HepG2 (cell line): ENCODE measurements around the gene MFNG. TPM values are rescaled to one million over a fixed set of nuclear protein-coding genes. Genes with fewer than 3 reads are reported as not detected.

ENCODE experiments used
- DNMT3B ChIP-seq: conservative IDR thresholded peaks from 2 replicates; pipeline ENCODE4 v1.6.1; 2016; ENCODE audit warnings: missing biosample characterization, control low read depth
- ETV5 ChIP-seq: IDR thresholded peaks from 2 replicates; pipeline ENCODE4 v1.6.1; 2018; ENCODE audit warnings: missing biosample characterization, missing genetic modification reagents, inconsistent platforms, borderline replicate concordance
- FOXO1 ChIP-seq: sonication (generic); formaldehyde crosslinking; IDR thresholded peaks from 2 replicates; pipeline ENCODE4 v1.4.0; 2020; ENCODE audit warnings: missing genetic modification reagents
- GFI1 ChIP-seq: sonication (generic); formaldehyde crosslinking; IDR thresholded peaks from 2 replicates; pipeline ENCODE4 v1.5.0; 2020; ENCODE audit warnings: missing genetic modification reagents, mild to moderate bottlenecking, borderline replicate concordance
- HOXA7 ChIP-seq: sonication (generic); formaldehyde crosslinking; IDR thresholded peaks from 2 replicates; pipeline ENCODE4 v1.8.1; 2022; ENCODE audit warnings: mild to moderate bottlenecking, missing genetic modification reagents, moderate library complexity
- MAFF ChIP-seq: IDR thresholded peaks from 2 replicates; pipeline ENCODE4 v1.6.1; 2011; ENCODE audit warnings: low read depth, low read length, improper control_type of control experiment
- NBN ChIP-seq: fragments of 450-650 bp; conservative IDR thresholded peaks from 2 replicates; pipeline ENCODE4 v1.6.1; 2017
- NCOA1 ChIP-seq: sonication (generic); formaldehyde crosslinking; IDR thresholded peaks from 2 replicates; pipeline ENCODE4 v1.9.0; 2021; ENCODE audit warnings: missing genetic modification reagents
- NR2F1 ChIP-seq, 2 experiments: fragments of 450-650 bp in 1 of 2; formaldehyde crosslinking in 1 of 2; IDR thresholded peaks; 2 replicates each; pipeline versions ENCODE4 v1.5.0 to v1.6.1; 2016 to 2020; ENCODE audit warnings: mild to moderate bottlenecking in 1 of 2, missing compliant biosample characterization in 1 of 2, missing genetic modification reagents in 1 of 2, moderate library complexity in 1 of 2
- PAF1 ChIP-seq: IDR thresholded peaks from 2 replicates; pipeline ENCODE4 v1.6.1; 2016; ENCODE audit warnings: missing genetic modification reagents, missing compliant biosample characterization
- RELA ChIP-seq: sonication (generic); formaldehyde crosslinking; IDR thresholded peaks from 2 replicates; pipeline ENCODE4 v1.4.0; 2020; ENCODE audit warnings: missing genetic modification reagents
- RFX5 ChIP-seq: IDR thresholded peaks from 2 replicates; pipeline ENCODE4 v1.6.1; 2011; ENCODE audit warnings: low read depth, low read length, improper control_type of control experiment
- SCMH1 ChIP-seq: sonication (generic); formaldehyde crosslinking; IDR thresholded peaks from 2 replicates; pipeline ENCODE4 v1.9.0; 2021; ENCODE audit warnings: missing genetic modification reagents, mild to moderate bottlenecking, borderline replicate concordance
- THYN1 ChIP-seq: sonication (generic); formaldehyde crosslinking; IDR thresholded peaks from 2 replicates; pipeline ENCODE4 v1.8.1; 2023; ENCODE audit warnings: low read depth, mild to moderate bottlenecking, moderate library complexity, missing genetic modification reagents, borderline replicate concordance
- TMF1 ChIP-seq: sonication (generic); formaldehyde crosslinking; IDR thresholded peaks from 2 replicates; pipeline ENCODE4 v1.8.1; 2022; ENCODE audit warnings: low read depth, missing genetic modification reagents
- ZBTB3 ChIP-seq: sonication (generic); formaldehyde crosslinking; IDR thresholded peaks from 2 replicates; pipeline ENCODE4 v1.4.0; 2020; ENCODE audit warnings: low read depth, mild to moderate bottlenecking, moderate library complexity, missing genetic modification reagents, borderline replicate concordance
- ZNF484 ChIP-seq: sonication (generic); formaldehyde crosslinking; IDR thresholded peaks from 2 replicates; pipeline ENCODE4 v1.5.1; 2020; ENCODE audit warnings: mild to moderate bottlenecking, low read depth, missing genetic modification reagents, borderline replicate concordance
- ZNF558 ChIP-seq: sonication (generic); formaldehyde crosslinking; IDR thresholded peaks from 2 replicates; pipeline ENCODE4 v1.9.0; 2022; ENCODE audit warnings: mild to moderate bottlenecking, missing genetic modification reagents, borderline replicate concordance
- ZNF674 ChIP-seq: sonication (generic); formaldehyde crosslinking; IDR thresholded peaks from 2 replicates; pipeline ENCODE4 v1.5.0; 2020; ENCODE audit warnings: low read depth, mild to moderate bottlenecking, missing genetic modification reagents
- ZNF7 ChIP-seq: IDR thresholded peaks from 2 replicates; pipeline ENCODE4 v1.6.1; 2016; ENCODE audit warnings: missing biosample characterization, missing genetic modification reagents
- ZNF75D ChIP-seq: sonication (generic); formaldehyde crosslinking; IDR thresholded peaks from 2 replicates; pipeline ENCODE4 v1.8.1; 2023; ENCODE audit warnings: missing genetic modification reagents, mild to moderate bottlenecking, borderline replicate concordance
- polyA plus RNA-seq, 8 experiments: library from polyadenylated mRNA; depleted of rRNA in 3 of 8; stranded (reverse) in 7 of 8; unstranded in 1 of 8; fragments of >200 nt; fragmentation: Illumina TruSeq in 4 of 8; extraction: Trizol in 4 of 8; gene quantifications; 2 replicates each; pipeline versions ENCODE4 v1.2.1 to v1.2.3, GENCODE V29; 2011 to 2016; ENCODE audit warnings: low read depth in 4 of 8, missing spikeins in 1 of 8, mixed read lengths in 1 of 8; ENCODE audit not compliant: insufficient read depth in 1 of 8
- total RNA-seq, 5 experiments: library from RNA; depleted of rRNA; stranded (reverse); fragments of >200 nt; fragmentation: Illumina TruSeq; extraction: Trizol; gene quantifications; 2 replicates each; pipeline ENCODE4 v1.2.3, GENCODE V29; 2016; ENCODE audit warnings: low read depth in 1 of 5
- TF ChIP-seq, protein P1 (sequence below): sonication (generic); formaldehyde crosslinking; conservative IDR thresholded peaks from 2 replicates; pipeline ENCODE4 v1.8.1; 2023; ENCODE audit warnings: missing genetic modification reagents
- TF ChIP-seq, protein P2 (sequence below): sonication (generic); formaldehyde crosslinking; IDR thresholded peaks from 2 replicates; pipeline ENCODE4 v1.5.0; 2020; ENCODE audit warnings: missing genetic modification reagents
- TF ChIP-seq, protein P3 (sequence below), 2 experiments: sonication (generic) in 1 of 2; formaldehyde crosslinking in 1 of 2; IDR thresholded peaks; 2 replicates each; pipeline versions ENCODE4 v1.4.0 to v1.6.1; 2016 to 2020; ENCODE audit warnings: borderline replicate concordance in 1 of 2, low read depth in 1 of 2, mild to moderate bottlenecking in 1 of 2, missing genetic modification reagents in 1 of 2

MFNG gene
- total and polyA plus RNA-seq, 2 of the 13 experiments (the other 11 are each of a cell fraction or from before 2014, with no cell fraction given) = 1.0 to 11.7 TPM

DNA sequence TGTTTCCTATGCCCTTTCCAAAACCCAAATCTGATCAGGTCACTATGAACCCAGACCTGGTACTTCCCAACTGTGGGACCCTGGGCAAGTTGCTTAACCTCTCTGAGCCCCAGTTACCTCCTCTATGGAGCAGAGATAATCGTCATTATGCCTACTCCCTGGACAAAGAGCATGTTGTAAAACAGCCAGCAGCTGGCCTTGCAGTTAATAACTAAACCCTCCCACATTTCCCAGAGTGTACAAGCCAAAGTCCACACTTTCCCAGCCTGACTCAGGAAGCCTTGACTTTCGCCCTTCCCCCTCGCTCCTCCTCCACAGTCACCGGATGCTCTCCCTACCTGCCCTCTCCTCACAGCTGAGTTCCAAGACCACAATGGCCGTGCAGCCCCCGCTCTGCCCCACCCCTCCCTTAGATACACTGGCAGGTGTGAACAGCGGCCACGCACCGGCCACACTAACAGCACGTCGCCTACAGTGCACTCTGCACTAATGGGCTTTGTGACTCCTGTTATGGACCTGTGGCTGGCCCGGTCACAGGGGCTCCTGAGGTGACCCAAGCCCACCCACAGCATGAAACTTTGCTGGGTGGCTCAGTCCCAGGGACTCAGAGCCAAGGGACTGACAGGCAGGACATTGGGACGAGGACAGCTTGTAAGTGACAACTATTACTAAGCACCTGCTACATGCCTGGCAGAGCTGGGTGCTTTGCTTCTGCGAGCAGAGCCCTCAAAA lies 15.6 kb upstream of the MFNG start (continued):
- peak; percentile 72 for TF ChIP-seq MAFF
- peak; percentile 100 for TF ChIP-seq ETV5
- no peak for TF ChIP-seq SCMH1 (CRISPR knock-in tag)
- TF ChIP-seq DNMT3B = peak; percentile 77; the same call in 1 of the 2 replicates
- TF ChIP-seq ZNF558 = peak; percentile 95
- no peak; the same call in 1 of the 2 replicates for TF ChIP-seq RFX5
- TF ChIP-seq NR2F1 (CRISPR knock-in tag; IDR thresholded peaks at IDR 0.05) = peak; percentile 51 to 63; a peak in 3 of 4 replicates
- TF ChIP-seq FOXO1 = peak; percentile 93; the same call in 1 of the 2 replicates
- TF ChIP-seq, protein P1, sequence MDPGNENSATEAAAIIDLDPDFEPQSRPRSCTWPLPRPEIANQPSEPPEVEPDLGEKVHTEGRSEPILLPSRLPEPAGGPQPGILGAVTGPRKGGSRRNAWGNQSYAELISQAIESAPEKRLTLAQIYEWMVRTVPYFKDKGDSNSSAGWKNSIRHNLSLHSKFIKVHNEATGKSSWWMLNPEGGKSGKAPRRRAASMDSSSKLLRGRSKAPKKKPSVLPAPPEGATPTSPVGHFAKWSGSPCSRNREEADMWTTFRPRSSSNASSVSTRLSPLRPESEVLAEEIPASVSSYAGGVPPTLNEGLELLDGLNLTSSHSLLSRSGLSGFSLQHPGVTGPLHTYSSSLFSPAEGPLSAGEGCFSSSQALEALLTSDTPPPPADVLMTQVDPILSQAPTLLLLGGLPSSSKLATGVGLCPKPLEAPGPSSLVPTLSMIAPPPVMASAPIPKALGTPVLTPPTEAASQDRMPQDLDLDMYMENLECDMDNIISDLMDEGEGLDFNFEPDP (CRISPR knock-in tag) = no peak
- TF ChIP-seq HOXA7 (CRISPR knock-in tag) = 0 out of 2 replicates have a peak, but pooled peaks have one; percentile 35
- TF ChIP-seq, protein P2, sequence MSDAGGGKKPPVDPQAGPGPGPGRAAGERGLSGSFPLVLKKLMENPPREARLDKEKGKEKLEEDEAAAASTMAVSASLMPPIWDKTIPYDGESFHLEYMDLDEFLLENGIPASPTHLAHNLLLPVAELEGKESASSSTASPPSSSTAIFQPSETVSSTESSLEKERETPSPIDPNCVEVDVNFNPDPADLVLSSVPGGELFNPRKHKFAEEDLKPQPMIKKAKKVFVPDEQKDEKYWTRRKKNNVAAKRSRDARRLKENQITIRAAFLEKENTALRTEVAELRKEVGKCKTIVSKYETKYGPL (CRISPR knock-in tag) = no peak
- peak; percentile 98 for TF ChIP-seq NCOA1 (CRISPR knock-in tag)
- 0 out of 2 replicates have a peak, but pooled peaks have one; percentile 60 for TF ChIP-seq GFI1 (CRISPR knock-in tag)
- no peak for TF ChIP-seq ZNF484 (CRISPR knock-in tag)
- TF ChIP-seq TMF1 (CRISPR knock-in tag) = no peak
- TF ChIP-seq, protein P3, sequence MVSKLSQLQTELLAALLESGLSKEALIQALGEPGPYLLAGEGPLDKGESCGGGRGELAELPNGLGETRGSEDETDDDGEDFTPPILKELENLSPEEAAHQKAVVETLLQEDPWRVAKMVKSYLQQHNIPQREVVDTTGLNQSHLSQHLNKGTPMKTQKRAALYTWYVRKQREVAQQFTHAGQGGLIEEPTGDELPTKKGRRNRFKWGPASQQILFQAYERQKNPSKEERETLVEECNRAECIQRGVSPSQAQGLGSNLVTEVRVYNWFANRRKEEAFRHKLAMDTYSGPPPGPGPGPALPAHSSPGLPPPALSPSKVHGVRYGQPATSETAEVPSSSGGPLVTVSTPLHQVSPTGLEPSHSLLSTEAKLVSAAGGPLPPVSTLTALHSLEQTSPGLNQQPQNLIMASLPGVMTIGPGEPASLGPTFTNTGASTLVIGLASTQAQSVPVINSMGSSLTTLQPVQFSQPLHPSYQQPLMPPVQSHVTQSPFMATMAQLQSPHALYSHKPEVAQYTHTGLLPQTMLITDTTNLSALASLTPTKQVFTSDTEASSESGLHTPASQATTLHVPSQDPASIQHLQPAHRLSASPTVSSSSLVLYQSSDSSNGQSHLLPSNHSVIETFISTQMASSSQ (IDR thresholded peaks at IDR 0.05; ENCODE audit: low read depth) = peak; percentile 92
- TF ChIP-seq, protein P3 (CRISPR knock-in tag; IDR thresholded peaks at IDR 0.05; ENCODE audit: borderline replicate concordance) = peak; percentile 99
- TF ChIP-seq ZBTB3 = peak; percentile 98
- no peak for TF ChIP-seq ZNF75D
- no peak for TF ChIP-seq ZNF674 (CRISPR knock-in tag)
- peak; percentile 53; the same call in 1 of the 2 replicates for TF ChIP-seq PAF1 (CRISPR knock-in tag)
- TF ChIP-seq RELA (CRISPR knock-in tag) = no peak
- no peak for TF ChIP-seq THYN1 (CRISPR knock-in tag)
- TF ChIP-seq NBN = no peak
- no peak for TF ChIP-seq ZNF7 (CRISPR knock-in tag)
